GM23338 (cell line): Measurements from ENCODE around the gene NPS. TPM values are rescaled to one million over a fixed set of nuclear protein-coding genes. Genes with fewer than 3 reads are reported as not detected.

Experiments used
- ATAC-seq: fragments of 200-7000 bp; cut with Tn5 transposase; 3 replicates; pipeline ENCODE4 v1.9.1; 2020
- DNase-seq: peaks from one replicate; pipeline ENCODE4 v3.0.0-alpha.2; 2015; ENCODE audit warnings: low spot score
- H2AFZ ChIP-seq: fragments of 200-600 bp; sonication (generic); 2 replicates; pipeline ENCODE4 v1.8.0; 2016; ENCODE audit warnings: antibody characterized with exemption, mild to moderate bottlenecking, moderate library complexity
- H3F3A ChIP-seq: fragments of 200-600 bp; sonication (generic); replicated peaks from 2 replicates; pipeline ENCODE4 v1.8.0; 2017; ENCODE audit warnings: antibody characterized with exemption, mixed run types, low read depth
- H3K27ac ChIP-seq: fragments of 200-600 bp; sonication (generic); 2 replicates; pipeline ENCODE4 v1.6.1; 2016; ENCODE audit warnings: low read depth
- H3K27me3 ChIP-seq: fragments of 200-600 bp; sonication (generic); 2 replicates; pipeline ENCODE4 v1.8.0; 2016; ENCODE audit warnings: mild to moderate bottlenecking, mixed run types, moderate library complexity; ENCODE audit not compliant: insufficient read depth
- H3K36me3 ChIP-seq: fragments of 200-600 bp; sonication (generic); 2 replicates; pipeline ENCODE4 v1.8.0; 2016; ENCODE audit warnings: mild to moderate bottlenecking; ENCODE audit not compliant: insufficient read depth
- H3K4me1 ChIP-seq: fragments of 200-600 bp; sonication (generic); 2 replicates; pipeline ENCODE4 v1.8.0; 2016; ENCODE audit warnings: mild to moderate bottlenecking, moderate library complexity; ENCODE audit not compliant: insufficient read depth
- H3K4me2 ChIP-seq: fragments of 200-600 bp; sonication (generic); 2 replicates; pipeline ENCODE4 v1.7.1; 2017; ENCODE audit warnings: mixed run types
- H3K4me3 ChIP-seq: fragments of 200-600 bp; sonication (generic); 2 replicates; pipeline ENCODE4 v1.6.1; 2016; ENCODE audit warnings: mixed run types
- H3K79me2 ChIP-seq: fragments of 200-600 bp; sonication (generic); replicated peaks from 2 replicates; pipeline ENCODE4 v1.8.0; 2017; ENCODE audit warnings: mild to moderate bottlenecking; ENCODE audit not compliant: insufficient read depth
- H3K9me2 ChIP-seq: fragments of 200-600 bp; sonication (generic); 2 replicates; pipeline ENCODE4 v1.8.0; 2017; ENCODE audit not compliant: insufficient read depth
- H4K20me1 ChIP-seq: fragments of 200-600 bp; sonication (generic); replicated peaks from 2 replicates; pipeline ENCODE4 v1.8.0; 2017; ENCODE audit warnings: mild to moderate bottlenecking; ENCODE audit not compliant: insufficient read depth
- H3K27ac Mint-ChIP-seq: 2 replicates; pipeline ENCODE4 v1.8.0; 2020; ENCODE audit warnings: inconsistent platforms, mild to moderate bottlenecking, moderate library complexity, mixed read lengths
- H3K27me3 Mint-ChIP-seq: 3 replicates; pipeline ENCODE4 v1.8.0; 2022; ENCODE audit warnings: low read depth, mild to moderate bottlenecking, moderate library complexity, mixed read lengths, inconsistent platforms; ENCODE audit not compliant: insufficient read depth, poor library complexity
- H3K36me3 Mint-ChIP-seq: 3 replicates; pipeline ENCODE4 v1.8.0; 2021; ENCODE audit warnings: low read depth, mild to moderate bottlenecking, inconsistent platforms, moderate library complexity, mixed read lengths
- H3K4me1 Mint-ChIP-seq: 3 replicates; pipeline ENCODE4 v1.8.0; 2020; ENCODE audit warnings: mild to moderate bottlenecking, inconsistent platforms, mixed read lengths
- H3K4me3 Mint-ChIP-seq: 3 replicates; pipeline ENCODE4 v1.8.0; 2021; ENCODE audit warnings: moderate library complexity, mild to moderate bottlenecking, inconsistent platforms, mixed read lengths
- H3K9me3 Mint-ChIP-seq: 3 replicates; pipeline ENCODE4 v1.8.0; 2020; ENCODE audit warnings: moderate library complexity, mild to moderate bottlenecking, inconsistent platforms, mixed read lengths
- CREB1 ChIP-seq: fragments of 250-450 bp; sonication (Bioruptor Pico); IDR thresholded peaks from 2 replicates; pipeline ENCODE4 v1.5.0; 2020; ENCODE audit warnings: low read depth, mild to moderate bottlenecking, moderate library complexity
- EZH2 ChIP-seq: fragments of 200-600 bp; sonication (generic); IDR thresholded peaks from one replicate; pipeline ENCODE4 v1.8.0; 2017; ENCODE audit warnings: antibody characterized with exemption, mild to moderate bottlenecking, low read depth; ENCODE audit not compliant: unreplicated experiment
- JUNB ChIP-seq: IDR thresholded peaks from one replicate; pipeline ENCODE4 v1.6.1; 2016; ENCODE audit warnings: antibody characterized with exemption; ENCODE audit not compliant: unreplicated experiment
- NANOG ChIP-seq: IDR thresholded peaks from 2 replicates; pipeline ENCODE4 v1.6.1; 2016; ENCODE audit warnings: antibody characterized with exemption, borderline replicate concordance
- POLR2AphosphoS5 ChIP-seq: IDR thresholded peaks from 2 replicates; pipeline ENCODE4 v1.6.1; 2016; ENCODE audit warnings: antibody characterized with exemption, low read depth
- STAT1 ChIP-seq: IDR thresholded peaks from one replicate; pipeline ENCODE4 v1.6.1; 2016; ENCODE audit warnings: antibody characterized with exemption; ENCODE audit not compliant: unreplicated experiment
- ZNF114 ChIP-seq: fragments of 250-450 bp; sonication (Bioruptor Pico); IDR thresholded peaks from 2 replicates; pipeline ENCODE4 v1.5.0; 2020; ENCODE audit warnings: mild to moderate bottlenecking, moderate library complexity
- ZNF331 ChIP-seq: fragments of 250-450 bp; sonication (Bioruptor Pico); IDR thresholded peaks from 2 replicates; pipeline ENCODE4 v1.5.0; 2020; ENCODE audit warnings: low read depth, mild to moderate bottlenecking, moderate library complexity
- polyA plus RNA-seq: library from polyadenylated mRNA; unstranded; fragments of >200 nt; fragmentation: Nextera tagmentation; extraction: Ambion mirVana; gene quantifications from 2 replicates; pipeline ENCODE4 v1.2.1, GENCODE V29; 2016
- total RNA-seq: library from RNA; depleted of rRNA; stranded (reverse); fragments of >200 nt; shearing (Covaris generic); gene quantifications from 2 replicates; pipeline ENCODE4 v1.2.3, GENCODE V29; 2014
- TF ChIP-seq, protein P1 (sequence below): fragments of 250-450 bp; sonication (Bioruptor Pico); IDR thresholded peaks from 2 replicates; pipeline ENCODE4 v1.5.0; 2020; ENCODE audit warnings: mild to moderate bottlenecking, moderate library complexity
- TF ChIP-seq, protein P2 (sequence below): IDR thresholded peaks from 2 replicates; pipeline ENCODE4 v1.6.1; 2016; ENCODE audit warnings: antibody characterized with exemption
- TF ChIP-seq, protein P3 (sequence below): IDR thresholded peaks from one replicate; pipeline ENCODE4 v1.6.1; 2018; ENCODE audit warnings: antibody characterized with exemption; ENCODE audit not compliant: unreplicated experiment

Gene NPS
- total and polyA plus RNA-seq, 2 experiments from 2014 or later = not detected

DNA sequence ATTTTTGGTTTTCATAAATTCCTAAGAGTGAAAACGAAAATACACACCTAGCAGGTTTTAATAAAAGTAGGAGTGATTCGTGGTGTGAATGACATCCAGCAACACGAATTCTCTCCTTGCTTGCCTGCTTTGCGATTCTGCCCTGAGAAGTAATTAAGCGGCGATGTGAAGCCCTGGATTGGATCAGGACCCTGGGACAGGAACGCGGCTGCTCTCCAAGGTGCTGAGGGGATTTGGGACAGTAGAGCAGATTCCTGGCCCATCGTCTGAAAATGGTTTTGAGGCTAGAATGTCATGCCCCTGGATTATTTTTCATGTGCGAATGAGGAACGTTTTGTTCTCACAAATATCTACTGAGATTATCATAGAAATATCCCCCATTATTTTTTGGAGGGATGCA, 7.8 kb downstream of the NPS start:
- Mint-ChIP-seq H3K27ac (no peak overlapping the region), H3K9me3 (no peaks in the 10 kb centered on the region)
- ATAC-seq = peak; percentile 98

DNA sequence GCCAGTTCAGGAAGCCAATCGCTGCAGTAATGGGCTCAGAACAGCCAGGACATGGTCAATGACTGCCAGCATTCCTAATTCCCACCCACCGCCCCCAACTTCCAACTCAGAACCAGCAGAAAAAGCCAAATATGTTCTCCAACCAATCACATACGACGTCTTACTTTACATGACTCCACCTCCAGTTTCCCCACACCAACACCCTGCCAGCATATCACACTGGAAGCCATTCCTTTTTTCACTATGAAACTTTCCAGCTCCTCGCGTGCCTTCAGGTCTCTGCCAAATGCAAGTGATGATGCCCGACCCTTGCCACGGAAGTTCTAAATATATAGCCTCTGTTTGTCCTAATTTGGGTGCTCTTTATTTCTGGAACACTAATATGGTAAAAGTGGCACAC, 12.5 kb downstream of the NPS start:
- DNase-seq = no peak
- no peak overlapping the region for H3K4me3 Mint-ChIP-seq
- H3K36me3 Mint-ChIP-seq = no peaks in the 10 kb centered on the region
- no peaks in the 10 kb centered on the region for H3F3A ChIP-seq
- no peaks in the 10 kb centered on the region for H3K4me1 Mint-ChIP-seq
- H3K36me3 ChIP-seq = no peaks in the 10 kb centered on the region
- H3K27ac ChIP-seq = no peak overlapping the region
- ATAC-seq = no peak
- H3K9me2 ChIP-seq = peaks cover 4% of the 10 kb centered on the region; the same call in 1 of the 2 replicates
- peaks cover 6% of the 10 kb centered on the region for H3K27me3 Mint-ChIP-seq
- H3K4me1 ChIP-seq = no peaks in the 10 kb centered on the region
- no peak overlapping the region for H3K4me2 ChIP-seq
- no peaks in the 10 kb centered on the region for H3K79me2 ChIP-seq
- H3K4me3 ChIP-seq = no peak overlapping the region
- no peak overlapping the region for H3K27ac Mint-ChIP-seq
- no peak overlapping the region for H2AFZ ChIP-seq
- H3K9me3 Mint-ChIP-seq = no peaks in the 10 kb centered on the region
- no peaks in the 10 kb centered on the region for H3K27me3 ChIP-seq
- no peaks in the 10 kb centered on the region for H4K20me1 ChIP-seq
- no peak for TF ChIP-seq CREB1 (CRISPR knock-in tag)
- TF ChIP-seq, protein P1, sequence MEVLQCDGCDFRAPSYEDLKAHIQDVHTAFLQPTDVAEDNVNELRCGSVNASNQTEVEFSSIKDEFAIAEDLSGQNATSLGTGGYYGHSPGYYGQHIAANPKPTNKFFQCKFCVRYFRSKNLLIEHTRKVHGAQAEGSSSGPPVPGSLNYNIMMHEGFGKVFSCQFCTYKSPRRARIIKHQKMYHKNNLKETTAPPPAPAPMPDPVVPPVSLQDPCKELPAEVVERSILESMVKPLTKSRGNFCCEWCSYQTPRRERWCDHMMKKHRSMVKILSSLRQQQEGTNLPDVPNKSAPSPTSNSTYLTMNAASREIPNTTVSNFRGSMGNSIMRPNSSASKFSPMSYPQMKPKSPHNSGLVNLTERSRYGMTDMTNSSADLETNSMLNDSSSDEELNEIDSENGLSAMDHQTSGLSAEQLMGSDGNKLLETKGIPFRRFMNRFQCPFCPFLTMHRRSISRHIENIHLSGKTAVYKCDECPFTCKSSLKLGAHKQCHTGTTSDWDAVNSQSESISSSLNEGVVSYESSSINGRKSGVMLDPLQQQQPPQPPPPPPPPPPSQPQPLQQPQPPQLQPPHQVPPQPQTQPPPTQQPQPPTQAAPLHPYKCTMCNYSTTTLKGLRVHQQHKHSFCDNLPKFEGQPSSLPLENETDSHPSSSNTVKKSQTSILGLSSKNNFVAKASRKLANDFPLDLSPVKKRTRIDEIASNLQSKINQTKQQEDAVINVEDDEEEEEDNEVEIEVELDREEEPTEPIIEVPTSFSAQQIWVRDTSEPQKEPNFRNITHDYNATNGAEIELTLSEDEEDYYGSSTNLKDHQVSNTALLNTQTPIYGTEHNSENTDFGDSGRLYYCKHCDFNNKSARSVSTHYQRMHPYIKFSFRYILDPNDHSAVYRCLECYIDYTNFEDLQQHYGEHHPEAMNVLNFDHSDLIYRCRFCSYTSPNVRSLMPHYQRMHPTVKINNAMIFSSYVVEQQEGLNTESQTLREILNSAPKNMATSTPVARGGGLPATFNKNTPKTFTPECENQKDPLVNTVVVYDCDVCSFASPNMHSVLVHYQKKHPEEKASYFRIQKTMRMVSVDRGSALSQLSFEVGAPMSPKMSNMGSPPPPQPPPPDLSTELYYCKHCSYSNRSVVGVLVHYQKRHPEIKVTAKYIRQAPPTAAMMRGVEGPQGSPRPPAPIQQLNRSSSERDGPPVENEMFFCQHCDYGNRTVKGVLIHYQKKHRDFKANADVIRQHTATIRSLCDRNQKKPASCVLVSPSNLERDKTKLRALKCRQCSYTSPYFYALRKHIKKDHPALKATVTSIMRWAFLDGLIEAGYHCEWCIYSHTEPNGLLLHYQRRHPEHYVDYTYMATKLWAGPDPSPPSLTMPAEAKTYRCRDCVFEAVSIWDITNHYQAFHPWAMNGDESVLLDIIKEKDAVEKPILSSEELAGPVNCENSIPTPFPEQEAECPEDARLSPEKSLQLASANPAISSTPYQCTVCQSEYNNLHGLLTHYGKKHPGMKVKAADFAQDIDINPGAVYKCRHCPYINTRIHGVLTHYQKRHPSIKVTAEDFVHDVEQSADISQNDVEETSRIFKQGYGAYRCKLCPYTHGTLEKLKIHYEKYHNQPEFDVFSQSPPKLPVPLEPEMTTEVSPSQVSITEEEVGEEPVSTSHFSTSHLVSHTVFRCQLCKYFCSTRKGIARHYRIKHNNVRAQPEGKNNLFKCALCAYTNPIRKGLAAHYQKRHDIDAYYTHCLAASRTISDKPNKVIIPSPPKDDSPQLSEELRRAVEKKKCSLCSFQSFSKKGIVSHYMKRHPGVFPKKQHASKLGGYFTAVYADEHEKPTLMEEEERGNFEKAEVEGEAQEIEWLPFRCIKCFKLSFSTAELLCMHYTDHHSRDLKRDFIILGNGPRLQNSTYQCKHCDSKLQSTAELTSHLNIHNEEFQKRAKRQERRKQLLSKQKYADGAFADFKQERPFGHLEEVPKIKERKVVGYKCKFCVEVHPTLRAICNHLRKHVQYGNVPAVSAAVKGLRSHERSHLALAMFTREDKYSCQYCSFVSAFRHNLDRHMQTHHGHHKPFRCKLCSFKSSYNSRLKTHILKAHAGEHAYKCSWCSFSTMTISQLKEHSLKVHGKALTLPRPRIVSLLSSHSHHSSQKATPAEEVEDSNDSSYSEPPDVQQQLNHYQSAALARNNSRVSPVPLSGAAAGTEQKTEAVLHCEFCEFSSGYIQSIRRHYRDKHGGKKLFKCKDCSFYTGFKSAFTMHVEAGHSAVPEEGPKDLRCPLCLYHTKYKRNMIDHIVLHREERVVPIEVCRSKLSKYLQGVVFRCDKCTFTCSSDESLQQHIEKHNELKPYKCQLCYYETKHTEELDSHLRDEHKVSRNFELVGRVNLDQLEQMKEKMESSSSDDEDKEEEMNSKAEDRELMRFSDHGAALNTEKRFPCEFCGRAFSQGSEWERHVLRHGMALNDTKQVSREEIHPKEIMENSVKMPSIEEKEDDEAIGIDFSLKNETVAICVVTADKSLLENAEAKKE (CRISPR knock-in tag) = no peak
- no peak for TF ChIP-seq JUNB
- TF ChIP-seq POLR2AphosphoS5 = no peak
- TF ChIP-seq, protein P2, sequence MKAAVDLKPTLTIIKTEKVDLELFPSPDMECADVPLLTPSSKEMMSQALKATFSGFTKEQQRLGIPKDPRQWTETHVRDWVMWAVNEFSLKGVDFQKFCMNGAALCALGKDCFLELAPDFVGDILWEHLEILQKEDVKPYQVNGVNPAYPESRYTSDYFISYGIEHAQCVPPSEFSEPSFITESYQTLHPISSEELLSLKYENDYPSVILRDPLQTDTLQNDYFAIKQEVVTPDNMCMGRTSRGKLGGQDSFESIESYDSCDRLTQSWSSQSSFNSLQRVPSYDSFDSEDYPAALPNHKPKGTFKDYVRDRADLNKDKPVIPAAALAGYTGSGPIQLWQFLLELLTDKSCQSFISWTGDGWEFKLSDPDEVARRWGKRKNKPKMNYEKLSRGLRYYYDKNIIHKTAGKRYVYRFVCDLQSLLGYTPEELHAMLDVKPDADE = no peak
- TF ChIP-seq ZNF331 (CRISPR knock-in tag) = no peak
- TF ChIP-seq NANOG = no peak
- no peak for TF ChIP-seq ZNF114
- TF ChIP-seq STAT1 = no peak
- TF ChIP-seq EZH2 = no peak

More for the DNA sequence above, 7.8 kb downstream of the NPS start:
- no peaks in the 10 kb centered on the region for H3K4me1 ChIP-seq
- peak; percentile 92 for DNase-seq
- no peaks in the 10 kb centered on the region for H4K20me1 ChIP-seq
- TF ChIP-seq, protein P3, sequence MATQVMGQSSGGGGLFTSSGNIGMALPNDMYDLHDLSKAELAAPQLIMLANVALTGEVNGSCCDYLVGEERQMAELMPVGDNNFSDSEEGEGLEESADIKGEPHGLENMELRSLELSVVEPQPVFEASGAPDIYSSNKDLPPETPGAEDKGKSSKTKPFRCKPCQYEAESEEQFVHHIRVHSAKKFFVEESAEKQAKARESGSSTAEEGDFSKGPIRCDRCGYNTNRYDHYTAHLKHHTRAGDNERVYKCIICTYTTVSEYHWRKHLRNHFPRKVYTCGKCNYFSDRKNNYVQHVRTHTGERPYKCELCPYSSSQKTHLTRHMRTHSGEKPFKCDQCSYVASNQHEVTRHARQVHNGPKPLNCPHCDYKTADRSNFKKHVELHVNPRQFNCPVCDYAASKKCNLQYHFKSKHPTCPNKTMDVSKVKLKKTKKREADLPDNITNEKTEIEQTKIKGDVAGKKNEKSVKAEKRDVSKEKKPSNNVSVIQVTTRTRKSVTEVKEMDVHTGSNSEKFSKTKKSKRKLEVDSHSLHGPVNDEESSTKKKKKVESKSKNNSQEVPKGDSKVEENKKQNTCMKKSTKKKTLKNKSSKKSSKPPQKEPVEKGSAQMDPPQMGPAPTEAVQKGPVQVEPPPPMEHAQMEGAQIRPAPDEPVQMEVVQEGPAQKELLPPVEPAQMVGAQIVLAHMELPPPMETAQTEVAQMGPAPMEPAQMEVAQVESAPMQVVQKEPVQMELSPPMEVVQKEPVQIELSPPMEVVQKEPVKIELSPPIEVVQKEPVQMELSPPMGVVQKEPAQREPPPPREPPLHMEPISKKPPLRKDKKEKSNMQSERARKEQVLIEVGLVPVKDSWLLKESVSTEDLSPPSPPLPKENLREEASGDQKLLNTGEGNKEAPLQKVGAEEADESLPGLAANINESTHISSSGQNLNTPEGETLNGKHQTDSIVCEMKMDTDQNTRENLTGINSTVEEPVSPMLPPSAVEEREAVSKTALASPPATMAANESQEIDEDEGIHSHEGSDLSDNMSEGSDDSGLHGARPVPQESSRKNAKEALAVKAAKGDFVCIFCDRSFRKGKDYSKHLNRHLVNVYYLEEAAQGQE = peak; percentile 97
- TF ChIP-seq STAT1 = no peak
- H3K27me3 ChIP-seq = no peaks in the 10 kb centered on the region
- no peaks in the 10 kb centered on the region for H3K36me3 ChIP-seq
- H3K4me1 Mint-ChIP-seq = no peaks in the 10 kb centered on the region
- H3K4me3 ChIP-seq = no peak overlapping the region
- no peaks in the 10 kb centered on the region for H3K9me2 ChIP-seq
- H3K4me2 ChIP-seq = no peak overlapping the region
- H3K4me3 Mint-ChIP-seq = no peak overlapping the region
- no peaks in the 10 kb centered on the region for H3K36me3 Mint-ChIP-seq
- no peak overlapping the region for H2AFZ ChIP-seq
- H3K27ac ChIP-seq = no peak overlapping the region
- H3K27me3 Mint-ChIP-seq = peaks cover 6% of the 10 kb centered on the region
- no peaks in the 10 kb centered on the region for H3K79me2 ChIP-seq
- no peaks in the 10 kb centered on the region for H3F3A ChIP-seq
